Stimulated activated CD8-positive, alpha-beta memory T cell treated with anti-CD3 and anti-CD28 coated beads, Interleukin-4, amount 100 ng/mL, for 4 hours (primary cell): ENCODE results near the gene POU3F1.

ENCODE experiments used
- DNase-seq, 2 donors: peaks; one replicate each; pipeline ENCODE4 v3.0.0-alpha.2; 2020; ENCODE audit warnings: low read depth in 2 of 2, low spot score in 1 of 2

Gene POU3F1

GRCh38 chr1:38006008-38006828 lies 40.4 kb downstream of the POU3F1 start:
- DNase-seq: no peak

GRCh38 chr1:38005195-38006007 lies 41.2 kb downstream of the POU3F1 start, which contains the start of gene FHL3:
TSS of gene FHL3 (minus strand) at chr1:38005514. CDS start at chr1:37999412, 6,102 bp downstream.
- DNase-seq: no peak

- no peak for DNase-seq
Observed at GRCh38 chr1:38004284-38005108, 42.1 kb downstream of the POU3F1 start.

DNA sequence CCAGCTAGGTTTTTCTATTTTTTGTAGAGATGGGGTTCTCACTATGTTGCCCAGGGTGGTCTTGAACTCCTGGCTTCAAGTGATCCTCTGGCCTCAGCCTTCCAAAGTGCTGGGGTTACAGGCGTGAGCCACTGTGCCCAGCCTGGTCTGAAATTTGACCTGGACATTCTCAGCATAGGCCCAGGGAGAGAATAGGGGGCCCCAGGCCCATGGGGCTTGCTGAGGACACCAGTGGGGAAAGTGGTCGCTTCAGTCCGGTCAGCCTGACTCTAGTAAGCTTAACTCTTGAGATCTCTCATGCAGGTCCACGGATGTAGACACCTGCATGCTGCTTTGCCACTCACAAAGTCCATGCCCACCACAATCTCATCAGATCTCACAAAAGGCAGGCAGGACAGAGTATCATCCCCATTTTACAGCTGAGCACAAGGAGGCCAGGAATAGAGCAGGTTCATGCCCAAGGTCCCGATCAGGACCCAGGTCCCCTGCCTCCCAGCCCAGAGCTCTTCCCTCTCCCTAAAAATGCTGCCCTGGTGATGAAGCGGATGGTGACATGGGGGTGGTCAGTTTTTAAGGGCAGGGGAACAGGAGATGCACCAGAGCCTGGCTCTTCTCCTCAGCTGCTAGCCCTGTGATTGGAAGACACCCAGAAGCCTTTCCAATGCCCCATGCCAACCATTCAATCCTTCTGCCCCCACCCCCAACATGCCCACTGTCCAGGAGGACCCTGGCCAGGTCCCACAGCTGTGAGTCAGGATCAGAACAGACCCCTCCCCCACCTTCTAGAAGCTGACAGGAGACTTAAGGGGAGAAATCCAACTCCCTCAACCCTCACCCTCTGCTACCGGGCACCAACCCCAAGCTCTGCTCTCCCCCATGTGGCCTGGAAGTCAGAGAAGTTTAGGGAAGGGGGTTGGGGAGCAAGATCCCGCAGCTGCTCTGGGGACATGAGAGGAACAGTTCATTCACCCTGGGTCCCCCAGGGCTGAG lies 43.0 kb downstream of the POU3F1 start:
- no peak for DNase-seq

GRCh38 chr1:38000529-38001455 lies 45.8 kb downstream of the POU3F1 start:
- DNase-seq: no peak

GRCh38 chr1:38000233-38000528 lies 46.4 kb downstream of the POU3F1 start:
- DNase-seq: no peak

GRCh38 chr1:37999430-38000232 lies 47.0 kb downstream of the POU3F1 start:
- no peak for DNase-seq

- DNase-seq: no peak
Observed at GRCh38 chr1:37998913-37999429, 47.6 kb downstream of the POU3F1 start.

DNA sequence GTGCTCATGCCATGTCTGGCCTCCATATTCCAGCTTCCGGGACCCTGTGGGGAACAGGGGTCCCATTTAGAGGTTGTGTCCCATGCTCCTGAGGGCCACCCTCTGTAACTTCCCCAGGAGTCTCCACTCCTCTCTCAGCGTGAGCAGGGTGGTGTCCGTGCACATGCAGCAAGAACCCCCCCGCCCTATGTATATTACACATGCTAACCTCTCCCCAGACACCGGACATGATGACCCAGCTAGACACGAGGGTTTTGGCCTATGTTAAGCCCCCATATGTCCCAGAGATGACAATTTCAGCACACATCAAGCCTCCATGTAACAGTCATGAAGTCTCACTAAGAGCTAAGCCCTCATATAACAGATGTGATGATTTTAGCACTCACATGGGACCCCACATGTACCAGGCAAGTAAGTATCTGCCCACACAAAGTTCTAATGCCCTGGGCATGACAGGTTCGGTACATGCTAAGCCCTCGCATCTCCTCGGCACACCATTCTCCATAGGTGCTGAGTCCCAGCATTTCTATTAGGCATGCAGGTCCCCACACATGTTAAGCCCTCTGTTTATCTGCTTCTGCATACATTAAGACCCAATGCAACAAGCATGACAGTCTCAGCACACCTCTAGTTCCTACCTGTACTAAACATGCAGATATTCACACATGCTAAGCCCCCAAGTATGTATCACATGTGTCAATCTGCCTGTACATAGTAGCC lies 48.3 kb downstream of the POU3F1 start:
- no peak for DNase-seq

- DNase-seq: no peak
Observed at GRCh38 chr1:37997256-37998088, 49.1 kb downstream of the POU3F1 start.

- no peak for DNase-seq
Observed at GRCh38 chr1:37995751-37996345, 50.7 kb downstream of the POU3F1 start.

DNA sequence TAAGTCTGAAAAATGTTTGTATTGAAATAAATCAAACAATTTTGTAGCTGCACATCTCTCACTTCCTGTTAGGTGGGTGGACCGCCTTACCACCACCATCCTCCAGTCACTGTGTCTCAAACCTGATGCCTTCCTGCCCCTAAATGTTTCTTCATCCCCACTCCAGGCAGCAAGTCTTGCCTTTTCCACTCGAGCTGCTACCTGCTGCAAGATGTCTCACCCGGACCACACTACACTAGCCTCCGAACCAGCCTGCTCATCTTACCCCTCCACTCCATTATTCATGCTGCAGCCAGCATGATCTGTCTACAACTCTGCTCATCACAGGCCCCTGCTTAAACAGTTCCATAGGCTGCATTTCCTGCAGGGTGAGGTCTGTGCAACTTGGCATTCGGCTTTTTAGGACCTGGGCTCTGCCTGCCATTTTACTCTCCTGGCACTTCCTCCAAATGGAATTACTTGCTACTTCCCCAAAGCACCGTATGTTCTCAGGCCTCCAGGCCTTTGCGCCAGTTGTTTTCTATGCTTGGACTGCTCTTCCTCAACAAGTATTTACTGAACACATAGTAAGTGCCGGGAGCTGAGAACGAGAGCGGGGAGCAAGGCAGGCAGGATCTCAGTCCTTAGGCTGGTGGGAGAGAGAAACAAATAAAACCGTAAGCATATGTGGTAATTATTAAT lies 51.6 kb downstream of the POU3F1 start:
- DNase-seq: no peak
